ENCODE data around the gene CFAP210.

The CFAP210 gene

GRCh38 chr2:169694113-169694893, at the start of gene CFAP210, which contains the start of gene PHOSPHO2:
Gene CFAP210 (minus strand): TSS chr2:169694405. CDS start chr2:169694327, 78 bp downstream.
Gene PHOSPHO2 (plus strand): TSS chr2:169694469. CDS start chr2:169700972, 6,503 bp downstream.
- peak; percentile 97 for DNase-seq (ENCODE audit: low read depth)
- no peak for TF ChIP-seq CTCF (IDR thresholded peaks at IDR 0.05; ENCODE audit: low read length, missing control alignments)
- peak within 1 kb of the TSS; percentile 87 for H3K4me3 ChIP-seq (replicated peaks; ENCODE audit: low read depth, low read length)

GRCh38 chr2:169743549-169743948, 49.3 kb upstream of the CFAP210 start:
- no peak overlapping the region for H3K4me3 ChIP-seq (replicated peaks; ENCODE audit: low read depth, low read length)
- DNase-seq (ENCODE audit: low read depth), result no peak
- TF ChIP-seq CTCF (IDR thresholded peaks at IDR 0.05; ENCODE audit: low read length, missing control alignments), result no peak

GRCh38 chr2:169739351-169739750, 45.1 kb upstream of the CFAP210 start:
- no peak overlapping the region for H3K4me3 ChIP-seq (replicated peaks; ENCODE audit: low read depth, low read length)
- DNase-seq (ENCODE audit: low read depth), result no peak
- no peak for TF ChIP-seq CTCF (IDR thresholded peaks at IDR 0.05; ENCODE audit: low read length, missing control alignments)

- TF ChIP-seq CTCF (IDR thresholded peaks at IDR 0.05; ENCODE audit: low read length, missing control alignments), result no peak
- DNase-seq (ENCODE audit: low read depth), result no peak
Observed at GRCh38 chr2:169738566-169739229, 44.5 kb upstream of the CFAP210 start.

GRCh38 chr2:169736902-169737301, 42.7 kb upstream of the CFAP210 start:
- DNase-seq (ENCODE audit: low read depth), result no peak
- no peak overlapping the region for H3K4me3 ChIP-seq (replicated peaks; ENCODE audit: low read depth, low read length)

More at GRCh38 chr2:169738566-169739229, 44.5 kb upstream of the CFAP210 start:
- no peak overlapping the region for H3K4me3 ChIP-seq (replicated peaks; ENCODE audit: low read depth, low read length)

GRCh38 chr2:169735623-169736022, 41.4 kb upstream of the CFAP210 start:
- no peak for DNase-seq (ENCODE audit: low read depth)
- no peak overlapping the region for H3K4me3 ChIP-seq (replicated peaks; ENCODE audit: low read depth, low read length)
- no peak for TF ChIP-seq CTCF (IDR thresholded peaks at IDR 0.05; ENCODE audit: low read length, missing control alignments)

More at GRCh38 chr2:169736902-169737301, 42.7 kb upstream of the CFAP210 start:
- TF ChIP-seq CTCF (IDR thresholded peaks at IDR 0.05; ENCODE audit: low read length, missing control alignments), result no peak

All from fibroblast of pulmonary artery (primary cell).